KMS-11 (cell line): ENCODE measurements around the gene SRRM2.

Source experiments
- H2AFZ ChIP-seq: fragments of 200-600 bp; sonication (generic); 2 replicates; pipeline ENCODE4 v1.6.1; 2016; ENCODE audit warnings: antibody characterized with exemption, mixed run types, low read depth
- H3K27ac ChIP-seq: fragments of 200-600 bp; sonication (generic); 2 replicates; pipeline ENCODE4 v1.6.1; 2016; ENCODE audit warnings: mild to moderate bottlenecking, mixed run types
- H3K27me3 ChIP-seq: fragments of 200-600 bp; sonication (generic); 2 replicates; pipeline ENCODE4 v1.6.1; 2017; ENCODE audit warnings: mild to moderate bottlenecking, low read depth, mixed run types, moderate library complexity; ENCODE audit not compliant: insufficient read depth
- H3K36me3 ChIP-seq: fragments of 200-600 bp; sonication (generic); 2 replicates; pipeline ENCODE4 v1.6.1; 2017; ENCODE audit warnings: mild to moderate bottlenecking, mixed run types; ENCODE audit not compliant: insufficient read depth
- H3K4me1 ChIP-seq: fragments of 200-600 bp; sonication (generic); 2 replicates; pipeline ENCODE4 v1.6.1; 2016; ENCODE audit warnings: mild to moderate bottlenecking, low read depth, mixed run types; ENCODE audit not compliant: poor library complexity, severe bottlenecking
- H3K4me2 ChIP-seq: fragments of 200-600 bp; sonication (generic); 2 replicates; pipeline ENCODE4 v1.7.0; 2016; ENCODE audit warnings: mild to moderate bottlenecking, mixed run types
- H3K4me3 ChIP-seq: fragments of 200-600 bp; sonication (generic); IDR thresholded peaks from 2 replicates; pipeline ENCODE4 v1.6.1; 2017; ENCODE audit warnings: low read depth, low read length, mixed read lengths; ENCODE audit not compliant: insufficient read depth
- H3K79me2 ChIP-seq: fragments of 200-600 bp; sonication (generic); 2 replicates; pipeline ENCODE4 v1.6.1; 2016; ENCODE audit warnings: low read depth, mixed run types; ENCODE audit not compliant: insufficient read depth
- H3K9ac ChIP-seq: fragments of 200-600 bp; sonication (generic); 2 replicates; pipeline ENCODE4 v1.6.1; 2016; ENCODE audit warnings: mild to moderate bottlenecking, mixed run types
- H4K20me1 ChIP-seq: fragments of 200-600 bp; sonication (generic); 2 replicates; pipeline ENCODE4 v1.6.1; 2016; ENCODE audit warnings: mild to moderate bottlenecking, mixed run types; ENCODE audit not compliant: insufficient read depth
- TF ChIP-seq, protein P1 (sequence below): fragments of 200-600 bp; sonication (generic); conservative IDR thresholded peaks from 2 replicates; pipeline ENCODE4 v1.6.1; 2017; ENCODE audit warnings: low read depth, mild to moderate bottlenecking, antibody characterized with exemption, low read length, moderate library complexity, mixed read lengths

SRRM2 gene

DNA sequence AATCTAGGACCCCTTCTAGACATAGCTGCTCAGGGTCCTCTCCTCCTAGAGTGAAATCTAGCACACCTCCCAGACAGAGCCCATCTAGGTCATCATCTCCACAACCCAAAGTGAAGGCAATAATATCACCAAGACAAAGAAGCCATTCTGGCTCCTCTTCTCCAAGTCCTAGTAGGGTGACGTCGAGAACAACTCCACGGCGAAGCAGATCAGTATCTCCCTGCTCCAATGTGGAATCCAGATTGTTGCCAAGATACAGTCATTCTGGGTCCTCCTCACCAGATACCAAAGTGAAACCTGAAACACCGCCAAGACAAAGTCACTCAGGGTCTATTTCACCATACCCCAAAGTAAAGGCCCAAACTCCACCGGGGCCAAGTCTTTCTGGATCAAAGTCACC is 10.7 kb downstream of the SRRM2 start:
- peaks cover 7% of the 10 kb centered on the region; the same call in 1 of the 2 replicates for H4K20me1 ChIP-seq
- no peaks in the 10 kb centered on the region for H3K27me3 ChIP-seq
- H3K4me1 ChIP-seq, result no peaks in the 10 kb centered on the region
- H3K36me3 ChIP-seq, result peaks cover 78% of the 10 kb centered on the region
- no peak overlapping the region for H2AFZ ChIP-seq
- H3K27ac ChIP-seq, result no peak overlapping the region
- TF ChIP-seq, protein P1, sequence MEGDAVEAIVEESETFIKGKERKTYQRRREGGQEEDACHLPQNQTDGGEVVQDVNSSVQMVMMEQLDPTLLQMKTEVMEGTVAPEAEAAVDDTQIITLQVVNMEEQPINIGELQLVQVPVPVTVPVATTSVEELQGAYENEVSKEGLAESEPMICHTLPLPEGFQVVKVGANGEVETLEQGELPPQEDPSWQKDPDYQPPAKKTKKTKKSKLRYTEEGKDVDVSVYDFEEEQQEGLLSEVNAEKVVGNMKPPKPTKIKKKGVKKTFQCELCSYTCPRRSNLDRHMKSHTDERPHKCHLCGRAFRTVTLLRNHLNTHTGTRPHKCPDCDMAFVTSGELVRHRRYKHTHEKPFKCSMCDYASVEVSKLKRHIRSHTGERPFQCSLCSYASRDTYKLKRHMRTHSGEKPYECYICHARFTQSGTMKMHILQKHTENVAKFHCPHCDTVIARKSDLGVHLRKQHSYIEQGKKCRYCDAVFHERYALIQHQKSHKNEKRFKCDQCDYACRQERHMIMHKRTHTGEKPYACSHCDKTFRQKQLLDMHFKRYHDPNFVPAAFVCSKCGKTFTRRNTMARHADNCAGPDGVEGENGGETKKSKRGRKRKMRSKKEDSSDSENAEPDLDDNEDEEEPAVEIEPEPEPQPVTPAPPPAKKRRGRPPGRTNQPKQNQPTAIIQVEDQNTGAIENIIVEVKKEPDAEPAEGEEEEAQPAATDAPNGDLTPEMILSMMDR, result no peak
- peaks cover 76% of the 10 kb centered on the region for H3K79me2 ChIP-seq
- H3K4me3 ChIP-seq, result no peak overlapping the region
- no peak overlapping the region for H3K4me2 ChIP-seq
- H3K9ac ChIP-seq, result no peak overlapping the region

DNA sequence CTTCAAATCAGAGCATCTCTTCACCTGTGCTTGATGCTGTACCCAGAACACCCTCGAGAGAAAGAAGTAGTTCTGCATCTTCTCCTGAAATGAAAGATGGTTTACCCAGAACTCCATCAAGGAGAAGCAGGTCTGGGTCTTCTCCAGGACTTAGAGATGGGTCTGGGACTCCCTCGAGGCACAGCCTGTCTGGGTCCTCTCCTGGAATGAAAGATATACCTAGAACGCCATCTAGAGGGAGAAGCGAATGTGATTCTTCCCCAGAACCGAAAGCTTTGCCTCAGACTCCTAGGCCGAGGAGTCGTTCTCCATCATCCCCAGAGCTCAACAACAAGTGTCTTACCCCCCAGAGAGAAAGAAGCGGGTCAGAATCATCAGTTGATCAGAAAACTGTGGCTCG is 12.3 kb downstream of the SRRM2 start:
- H3K4me2 ChIP-seq, result no peak overlapping the region
- no peaks in the 10 kb centered on the region for H3K27me3 ChIP-seq
- no peak overlapping the region for H3K4me3 ChIP-seq
- H3K36me3 ChIP-seq, result peaks cover 69% of the 10 kb centered on the region
- H3K27ac ChIP-seq, result no peak overlapping the region
- TF ChIP-seq, protein P1, result no peak
- H2AFZ ChIP-seq, result no peak overlapping the region
- H3K4me1 ChIP-seq, result no peaks in the 10 kb centered on the region
- H3K79me2 ChIP-seq, result peaks cover 61% of the 10 kb centered on the region
- no peak overlapping the region for H3K9ac ChIP-seq
- no peaks in the 10 kb centered on the region for H4K20me1 ChIP-seq

DNA sequence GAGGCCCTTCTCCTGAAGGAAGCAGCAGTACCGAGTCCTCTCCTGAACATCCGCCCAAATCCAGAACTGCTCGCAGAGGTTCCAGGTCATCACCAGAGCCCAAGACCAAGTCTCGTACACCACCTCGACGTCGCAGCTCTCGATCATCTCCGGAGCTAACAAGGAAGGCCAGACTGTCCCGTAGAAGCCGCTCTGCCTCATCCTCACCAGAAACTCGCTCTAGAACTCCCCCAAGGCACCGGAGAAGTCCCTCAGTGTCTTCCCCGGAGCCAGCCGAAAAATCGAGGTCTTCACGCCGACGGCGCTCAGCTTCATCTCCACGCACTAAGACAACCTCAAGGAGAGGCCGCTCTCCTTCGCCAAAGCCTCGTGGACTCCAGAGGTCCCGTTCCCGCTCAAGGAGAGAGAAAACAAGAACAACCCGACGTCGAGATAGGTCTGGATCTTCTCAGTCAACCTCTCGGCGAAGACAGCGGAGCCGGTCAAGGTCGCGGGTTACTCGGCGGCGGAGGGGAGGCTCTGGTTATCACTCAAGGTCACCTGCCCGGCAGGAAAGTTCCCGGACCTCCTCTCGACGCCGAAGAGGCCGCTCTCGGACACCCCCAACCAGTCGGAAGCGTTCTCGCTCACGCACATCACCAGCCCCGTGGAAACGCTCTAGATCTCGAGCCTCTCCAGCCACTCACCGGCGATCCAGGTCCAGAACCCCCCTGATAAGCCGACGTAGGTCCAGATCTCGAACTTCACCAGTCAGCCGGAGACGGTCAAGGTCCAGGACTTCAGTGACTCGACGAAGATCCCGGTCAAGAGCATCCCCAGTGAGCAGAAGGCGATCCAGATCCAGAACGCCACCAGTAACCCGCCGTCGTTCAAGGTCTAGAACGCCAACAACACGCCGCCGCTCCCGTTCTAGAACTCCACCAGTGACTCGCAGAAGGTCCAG is 13.3 kb downstream of the SRRM2 start:
- Histone ChIP-seq H3K79me2 (peaks cover 51% of the 10 kb centered on the region), H3K27ac (no peak overlapping the region), H4K20me1 (no peaks in the 10 kb centered on the region), H3K36me3 (peaks cover 59% of the 10 kb centered on the region), H3K9ac (no peak overlapping the region), H2AFZ (no peak overlapping the region), H3K4me1 (no peaks in the 10 kb centered on the region), H3K4me3 (no peak overlapping the region), H3K4me2 (no peak overlapping the region), H3K27me3 (no peaks in the 10 kb centered on the region)
- TF ChIP-seq, protein P1, result no peak

DNA sequence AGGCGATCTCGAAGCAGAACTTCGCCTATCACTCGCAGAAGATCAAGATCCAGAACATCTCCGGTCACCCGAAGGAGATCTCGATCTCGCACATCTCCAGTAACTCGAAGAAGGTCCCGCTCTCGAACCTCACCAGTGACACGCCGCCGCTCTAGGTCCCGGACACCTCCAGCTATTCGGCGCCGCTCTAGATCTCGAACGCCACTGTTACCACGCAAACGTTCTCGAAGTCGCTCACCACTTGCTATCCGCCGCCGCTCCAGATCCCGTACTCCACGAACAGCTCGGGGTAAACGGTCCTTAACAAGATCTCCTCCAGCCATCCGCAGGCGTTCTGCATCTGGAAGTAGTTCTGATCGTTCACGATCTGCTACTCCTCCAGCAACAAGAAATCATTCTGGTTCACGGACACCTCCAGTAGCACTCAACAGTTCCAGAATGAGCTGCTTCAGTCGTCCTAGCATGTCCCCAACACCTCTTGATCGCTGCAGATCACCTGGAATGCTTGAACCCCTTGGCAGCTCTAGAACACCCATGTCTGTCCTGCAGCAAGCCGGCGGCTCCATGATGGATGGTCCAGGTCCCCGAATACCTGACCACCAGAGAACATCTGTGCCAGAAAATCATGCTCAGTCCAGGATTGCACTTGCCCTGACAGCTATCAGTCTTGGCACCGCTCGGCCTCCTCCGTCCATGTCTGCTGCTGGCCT is 14.1 kb downstream of the SRRM2 start:
- Histone ChIP-seq H2AFZ (no peak overlapping the region), H3K9ac (no peak overlapping the region), H4K20me1 (no peaks in the 10 kb centered on the region), H3K79me2 (peaks cover 42% of the 10 kb centered on the region), H3K27me3 (no peaks in the 10 kb centered on the region), H3K4me1 (no peaks in the 10 kb centered on the region), H3K27ac (no peak overlapping the region), H3K36me3 (peaks cover 50% of the 10 kb centered on the region; the same call in 1 of the 2 replicates), H3K4me2 (no peak overlapping the region), H3K4me3 (no peak overlapping the region)
- TF ChIP-seq, protein P1, result no peak
